NCI-H82 treated with DMSO at 0.1 percent for 48 hours (cell line): ENCODE data around the gene PLEKHA1.

Experiments used
- DNase-seq: peaks from one replicate; lab custom pipeline; 2025; ENCODE audit not compliant: unreplicated experiment; lab: John Stamatoyannopoulos, UW

PLEKHA1 gene

DNA sequence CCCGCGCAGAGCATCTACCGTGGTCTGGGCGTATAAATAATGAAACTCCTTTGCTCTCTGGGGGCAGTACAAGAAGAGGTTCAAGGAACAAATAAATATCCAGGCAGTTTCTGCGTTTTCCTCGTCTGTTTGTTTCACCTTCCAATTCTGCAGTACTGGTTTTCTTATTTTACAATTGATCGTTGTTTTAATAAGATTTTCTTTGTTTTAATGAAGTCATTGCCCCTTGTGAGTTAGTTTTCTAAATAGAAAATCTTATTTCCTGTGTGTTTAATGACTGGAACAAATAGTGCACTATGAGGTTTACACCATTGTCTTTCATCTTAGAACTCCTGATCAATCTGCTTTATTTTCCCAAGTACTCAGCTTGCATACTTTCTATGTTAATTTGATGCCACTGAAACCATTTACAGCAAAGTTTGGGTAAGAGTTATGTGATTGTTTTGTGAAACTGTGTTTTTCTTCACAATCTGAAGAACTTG, 1.2 kb downstream of the PLEKHA1 start:
- DNase-seq: no peak

DNA sequence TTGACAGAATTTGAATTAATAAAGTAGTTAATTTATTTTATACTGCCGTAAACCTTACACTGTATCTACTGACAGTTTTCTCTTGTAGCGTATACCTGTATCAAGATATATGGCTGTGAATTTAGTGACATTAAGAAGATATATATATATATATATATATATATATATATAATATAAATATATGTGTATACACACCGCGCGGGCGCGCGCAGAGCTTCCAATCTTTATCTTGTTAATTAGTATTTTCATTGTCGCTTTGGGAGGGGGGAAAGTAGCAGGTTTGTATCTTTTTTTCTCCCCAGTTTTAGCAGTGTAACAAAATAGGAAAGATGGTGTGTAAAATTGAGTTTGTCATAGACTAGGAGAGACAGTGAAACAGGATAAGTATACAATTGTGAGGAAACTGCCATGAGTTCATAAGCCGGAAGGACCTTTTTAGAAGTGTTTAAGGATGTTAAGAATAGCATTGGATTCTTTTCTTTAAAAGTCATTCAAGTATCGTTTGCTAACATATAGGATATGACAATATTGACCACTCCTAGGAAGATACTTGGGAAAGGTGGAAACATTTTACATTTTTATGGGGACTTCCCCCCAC, 2.0 kb downstream of the PLEKHA1 start:
- DNase-seq: no peak

DNA sequence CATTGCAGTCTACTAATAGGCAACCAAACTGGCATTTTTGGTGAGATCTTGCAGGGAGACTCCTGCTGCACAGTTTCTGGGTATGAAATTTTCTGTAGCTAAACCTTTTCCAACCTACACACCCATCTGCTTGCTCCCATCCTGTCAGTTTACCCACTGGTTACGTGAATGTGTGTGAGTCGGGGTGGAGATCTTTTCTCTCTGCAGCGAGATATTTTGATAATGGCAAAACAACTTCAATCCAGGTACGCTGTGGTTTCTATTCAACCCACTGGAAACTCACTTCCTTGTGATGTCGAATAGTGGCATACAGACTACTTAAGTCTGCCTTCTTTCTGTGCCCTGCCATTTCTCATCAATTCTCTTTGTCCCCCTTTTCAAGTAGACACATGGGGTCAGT, 4.5 kb downstream of the PLEKHA1 start:
- DNase-seq: no peak

GRCh38 chr10:122379537-122379936, 5.0 kb downstream of the PLEKHA1 start:
- no peak for DNase-seq

GRCh38 chr10:122380703-122381102, 6.2 kb downstream of the PLEKHA1 start:
- DNase-seq: no peak

DNA sequence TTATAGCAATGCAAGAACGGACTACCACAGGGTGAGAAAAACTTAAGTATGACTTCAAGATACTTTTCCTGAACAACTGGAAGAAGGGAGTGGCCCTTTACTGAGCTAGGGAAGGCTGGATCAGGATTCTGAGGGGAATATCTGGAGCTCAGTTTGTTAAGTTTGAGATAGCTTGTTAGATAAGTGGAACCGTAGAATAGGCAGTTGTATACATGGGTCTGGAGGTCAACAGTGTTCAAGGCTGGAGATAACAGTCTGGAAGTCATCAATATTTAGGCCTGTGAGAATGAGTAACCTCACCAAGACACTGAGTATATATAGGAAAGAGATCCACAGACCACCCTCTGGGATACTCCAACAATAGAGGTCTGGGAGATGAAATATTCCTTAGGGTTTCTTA, 7.2 kb downstream of the PLEKHA1 start:
- DNase-seq: no peak

DNA sequence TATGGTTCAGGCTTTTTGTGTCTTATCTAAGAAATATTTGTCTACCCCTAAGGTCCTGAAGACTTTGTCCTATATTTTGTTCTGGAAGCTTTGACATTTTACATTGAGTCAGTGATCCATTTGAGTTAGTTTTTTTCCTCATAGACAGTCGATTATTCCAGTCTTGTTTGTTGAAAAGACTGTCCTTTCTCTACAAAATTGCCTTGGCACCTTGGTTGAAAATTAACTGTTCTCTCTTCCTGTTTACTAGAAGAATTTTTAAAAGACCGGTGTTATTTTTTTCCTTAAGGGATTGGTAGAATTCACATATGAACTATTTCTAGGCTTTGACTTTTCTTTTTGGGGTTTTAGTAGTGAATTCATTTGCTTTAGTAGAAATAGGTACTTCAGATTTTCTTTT, 12.0 kb downstream of the PLEKHA1 start:
- no peak for DNase-seq

DNA sequence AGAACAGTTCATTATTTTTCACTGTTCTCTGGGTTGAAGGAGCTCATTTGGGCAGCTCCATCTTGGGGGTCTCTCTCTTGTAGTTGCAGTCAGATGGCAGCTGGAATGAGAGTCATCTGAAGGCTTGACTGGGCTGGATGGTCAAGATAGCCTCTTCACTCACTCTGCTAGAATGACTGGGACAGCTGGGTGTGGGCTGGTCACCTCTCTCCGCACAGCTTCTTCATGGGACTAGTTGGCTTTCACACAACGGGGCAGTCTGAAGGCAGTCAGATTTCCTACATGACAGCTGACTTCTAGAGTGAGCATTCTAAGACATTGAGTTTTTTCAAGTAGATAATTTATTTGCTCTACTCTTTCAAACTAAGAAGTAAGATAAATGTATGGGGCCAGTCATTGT, 13.1 kb downstream of the PLEKHA1 start:
- no peak for DNase-seq

- DNase-seq: no peak
Measured at GRCh38 chr10:122388287-122388997, 13.9 kb downstream of the PLEKHA1 start.

DNA sequence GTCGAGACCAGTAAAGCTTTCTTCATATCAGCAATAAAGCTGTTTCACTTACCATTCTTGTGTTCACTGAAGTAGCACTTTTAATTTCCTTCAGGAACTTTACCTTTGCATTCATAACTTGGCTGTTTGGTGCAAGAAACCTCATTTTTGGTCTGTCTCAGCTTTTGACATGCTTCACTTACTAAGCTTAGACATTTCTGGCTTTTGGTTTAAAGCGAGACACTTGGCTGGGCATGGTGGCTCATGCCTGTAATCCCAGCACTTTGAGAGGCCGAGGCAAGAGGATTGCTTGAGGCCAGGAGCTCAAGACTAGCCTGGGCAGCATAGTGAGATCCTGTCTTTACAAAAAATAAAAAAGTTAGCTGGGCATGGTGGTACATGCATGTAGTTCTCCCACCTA, 15.8 kb downstream of the PLEKHA1 start:
- DNase-seq: no peak

GRCh38 chr10:122390679-122391078, 16.2 kb downstream of the PLEKHA1 start:
- no peak for DNase-seq

DNA sequence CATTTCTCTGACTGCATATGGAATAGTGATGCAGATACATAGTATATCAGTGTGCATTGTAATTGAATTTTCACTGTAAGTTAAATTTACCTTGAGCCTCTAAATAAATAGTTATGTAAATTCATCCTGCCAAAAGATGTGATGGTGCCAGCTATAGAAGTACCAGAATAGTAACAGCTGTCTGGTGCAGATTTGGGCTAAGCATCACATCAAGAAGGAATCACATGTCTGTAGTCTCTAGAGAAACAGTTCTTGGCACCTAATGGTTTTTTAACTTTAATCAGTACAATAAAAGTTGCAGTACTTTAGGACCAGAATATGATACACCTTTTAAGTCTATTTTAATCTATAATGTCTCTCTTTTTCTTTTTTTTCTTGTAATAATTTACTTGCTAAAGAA, 17.4 kb downstream of the PLEKHA1 start:
- DNase-seq: no peak

- no peak for DNase-seq
Measured at GRCh38 chr10:122392835-122393234, 18.3 kb downstream of the PLEKHA1 start.

- DNase-seq: no peak
Measured at GRCh38 chr10:122393288-122393687, 18.8 kb downstream of the PLEKHA1 start.

- DNase-seq: no peak
Measured at GRCh38 chr10:122402548-122403131, 28.1 kb downstream of the PLEKHA1 start.

- DNase-seq: no peak
Measured at GRCh38 chr10:122404576-122404975, 30.1 kb downstream of the PLEKHA1 start.

DNA sequence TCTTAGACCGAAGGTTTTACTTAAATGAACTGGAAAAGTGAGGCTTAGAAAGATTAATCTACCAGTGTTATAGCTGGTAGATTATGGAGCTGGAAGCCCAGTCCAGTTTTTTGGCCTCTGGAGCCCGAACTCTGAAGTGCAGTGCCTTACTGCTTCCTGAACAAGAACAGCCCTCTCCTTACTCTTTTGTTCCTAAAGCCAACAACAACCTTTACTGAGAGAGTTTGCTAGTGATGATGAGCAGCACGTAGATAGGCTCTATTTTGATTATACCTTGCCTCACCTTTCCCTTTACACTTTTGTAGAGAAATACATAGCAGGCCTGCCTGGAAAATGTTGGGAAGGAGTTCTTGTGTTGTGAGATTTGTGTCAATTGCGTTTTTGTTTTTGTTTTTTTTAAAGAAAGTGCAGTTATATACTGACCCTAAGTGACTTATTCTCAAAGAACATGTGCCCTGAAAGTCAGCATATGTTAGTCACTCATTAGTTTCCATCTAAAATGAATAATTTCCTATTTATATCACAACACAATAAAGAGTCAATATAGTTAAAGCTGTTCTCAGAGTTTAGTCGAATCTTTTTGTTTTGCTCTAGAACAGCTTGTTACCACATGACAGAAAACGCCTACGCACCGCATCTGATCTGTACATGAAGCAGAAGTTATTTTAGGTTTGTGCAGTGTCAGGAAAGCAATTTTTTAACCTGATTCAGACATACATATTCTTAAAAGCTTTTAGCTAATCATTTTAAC, 33.0 kb downstream of the PLEKHA1 start:
- no peak for DNase-seq

DNA sequence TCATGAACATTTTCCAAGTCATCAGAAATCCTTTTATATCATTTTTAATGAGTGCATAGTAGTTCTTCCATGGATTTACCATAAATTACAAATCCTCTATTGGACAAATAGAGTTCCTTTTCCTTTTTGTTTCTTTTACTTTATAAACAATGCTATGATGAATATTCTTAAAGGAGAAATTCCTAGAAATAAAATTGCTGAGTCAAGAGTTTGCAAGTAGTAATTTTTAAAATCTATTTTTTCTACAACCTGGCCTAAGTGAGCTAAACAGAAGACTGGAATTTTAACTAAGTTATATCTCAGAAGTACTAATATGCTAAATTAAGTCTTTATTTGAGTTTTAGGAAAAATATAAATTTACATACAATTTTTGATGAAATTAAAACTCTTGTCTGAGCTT, 38.8 kb downstream of the PLEKHA1 start:
- DNase-seq: no peak

GRCh38 chr10:122417667-122418066, 43.2 kb downstream of the PLEKHA1 start:
- DNase-seq: no peak

- no peak for DNase-seq
Measured at GRCh38 chr10:122419016-122419415, 44.5 kb downstream of the PLEKHA1 start.

DNA sequence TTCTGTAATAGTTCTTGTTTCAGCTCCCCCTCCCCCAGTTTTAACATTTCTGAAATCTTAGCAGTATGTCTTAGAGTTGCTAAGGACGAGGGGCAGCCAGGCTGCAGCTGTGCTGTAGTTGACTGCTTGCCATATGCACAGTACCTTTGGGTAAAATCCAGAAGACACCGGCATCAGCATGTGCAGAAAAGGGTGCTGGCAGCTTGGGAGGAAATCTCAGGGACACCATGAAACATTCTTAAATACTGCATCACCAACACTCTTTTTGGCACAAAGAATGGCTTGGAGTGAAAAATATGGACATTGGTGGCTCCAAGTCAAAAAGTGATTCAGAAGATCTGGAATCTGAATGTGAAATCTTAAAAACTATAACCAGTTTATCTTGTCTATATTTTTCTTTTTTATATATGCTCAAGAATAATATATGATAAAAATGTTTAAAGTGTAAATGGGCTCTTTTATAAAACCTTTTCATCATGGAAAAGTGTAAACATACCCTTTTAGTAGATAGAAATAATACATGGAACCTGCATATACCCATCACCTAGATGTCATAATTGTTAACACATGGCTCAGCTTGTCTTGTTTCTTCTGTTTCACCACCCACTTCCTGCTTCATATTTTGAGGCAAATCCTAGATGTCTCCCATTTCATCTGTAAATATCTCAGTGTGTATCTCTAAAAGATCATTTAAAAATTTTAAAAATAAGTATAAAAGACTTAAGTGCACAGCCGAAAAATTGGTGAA, 45.5 kb downstream of the PLEKHA1 start:
- no peak for DNase-seq
